ENCODE data around the gene SLC25A1. TPM values are rescaled to one million over a fixed set of nuclear protein-coding genes. Genes with fewer than 3 reads are reported as not detected.

Gene SLC25A1
- total RNA-seq, 1 donor: 63.7 TPM

DNA sequence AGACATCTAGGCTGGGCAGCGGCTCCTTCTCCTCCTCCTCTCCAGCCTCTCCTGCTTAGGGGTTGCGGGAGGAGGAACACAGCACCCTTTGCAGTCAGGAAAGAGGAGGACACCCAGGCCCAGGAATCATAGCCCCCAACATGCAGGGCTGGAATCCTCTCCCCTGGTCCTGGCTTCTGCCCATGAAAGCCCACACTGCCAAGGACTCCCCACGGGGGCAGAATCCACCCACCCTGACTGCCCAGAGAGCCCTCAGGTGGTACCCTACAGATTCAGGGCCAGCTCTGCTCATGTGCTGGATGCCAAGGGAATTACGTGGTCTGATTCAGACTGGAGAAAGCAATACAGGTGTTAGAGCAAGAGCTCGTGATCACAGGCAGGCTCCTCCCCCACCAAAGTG lies 38.6 kb downstream of the SLC25A1 start:
- H3K4me2 ChIP-seq (ENCODE audit: insufficient read depth, low read length): no peak overlapping the region
- no peak overlapping the region for H3K4me3 ChIP-seq (ENCODE audit: insufficient read depth, low read length)
- no peak for DNase-seq (ENCODE audit: insufficient read length, low spot score, missing footprints)
- peaks cover 6% of the 10 kb centered on the region for H4K20me1 ChIP-seq (ENCODE audit: insufficient read depth, low read length)
- no peaks in the 10 kb centered on the region for H3K9me3 ChIP-seq (ENCODE audit: low read depth, low read length)
- no peak overlapping the region for H2AFZ ChIP-seq (ENCODE audit: low read length)
- TF ChIP-seq, protein P1, sequence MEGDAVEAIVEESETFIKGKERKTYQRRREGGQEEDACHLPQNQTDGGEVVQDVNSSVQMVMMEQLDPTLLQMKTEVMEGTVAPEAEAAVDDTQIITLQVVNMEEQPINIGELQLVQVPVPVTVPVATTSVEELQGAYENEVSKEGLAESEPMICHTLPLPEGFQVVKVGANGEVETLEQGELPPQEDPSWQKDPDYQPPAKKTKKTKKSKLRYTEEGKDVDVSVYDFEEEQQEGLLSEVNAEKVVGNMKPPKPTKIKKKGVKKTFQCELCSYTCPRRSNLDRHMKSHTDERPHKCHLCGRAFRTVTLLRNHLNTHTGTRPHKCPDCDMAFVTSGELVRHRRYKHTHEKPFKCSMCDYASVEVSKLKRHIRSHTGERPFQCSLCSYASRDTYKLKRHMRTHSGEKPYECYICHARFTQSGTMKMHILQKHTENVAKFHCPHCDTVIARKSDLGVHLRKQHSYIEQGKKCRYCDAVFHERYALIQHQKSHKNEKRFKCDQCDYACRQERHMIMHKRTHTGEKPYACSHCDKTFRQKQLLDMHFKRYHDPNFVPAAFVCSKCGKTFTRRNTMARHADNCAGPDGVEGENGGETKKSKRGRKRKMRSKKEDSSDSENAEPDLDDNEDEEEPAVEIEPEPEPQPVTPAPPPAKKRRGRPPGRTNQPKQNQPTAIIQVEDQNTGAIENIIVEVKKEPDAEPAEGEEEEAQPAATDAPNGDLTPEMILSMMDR (IDR thresholded peaks at IDR 0.05; ENCODE audit: extremely low read depth, low read depth, low read length): no peak
- peaks cover 5% of the 10 kb centered on the region for H3K4me1 ChIP-seq (ENCODE audit: insufficient read depth, low read length)
- peaks cover 63% of the 10 kb centered on the region for H3K36me3 ChIP-seq (ENCODE audit: insufficient read depth, low read length)
- H3K79me2 ChIP-seq (ENCODE audit: insufficient read depth, low read length): peaks cover 23% of the 10 kb centered on the region
- H3K27ac ChIP-seq (ENCODE audit: low read depth, low read length): no peak overlapping the region
- no peaks in the 10 kb centered on the region for H3K27me3 ChIP-seq (ENCODE audit: insufficient read depth, low read length)

DNA sequence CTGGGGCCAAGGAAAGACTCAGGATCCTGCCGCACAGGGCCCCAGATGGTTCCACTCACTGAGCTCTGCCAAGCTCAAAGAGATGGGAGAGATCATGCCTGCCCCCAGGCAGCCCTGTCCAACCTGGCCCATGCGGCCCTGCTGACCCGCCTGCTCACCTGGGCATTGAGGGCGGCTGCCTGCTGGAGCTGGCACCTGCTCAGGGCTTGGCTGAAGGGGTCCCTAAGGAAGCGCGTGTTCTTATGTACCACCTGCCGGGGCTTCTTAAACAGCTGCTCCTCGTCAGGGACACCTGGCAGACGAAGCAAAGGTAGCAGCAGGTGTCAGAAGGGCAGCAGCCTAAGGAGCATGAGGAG lies 39.6 kb downstream of the SLC25A1 start:
- TF ChIP-seq, protein P1 (IDR thresholded peaks at IDR 0.05; ENCODE audit: extremely low read depth, low read depth, low read length): no peak
- peak; percentile 83 for DNase-seq (ENCODE audit: insufficient read length, low spot score, missing footprints)
- Histone ChIP-seq H3K9me3 (ENCODE audit: low read depth, low read length) (no peaks in the 10 kb centered on the region), H3K79me2 (ENCODE audit: insufficient read depth, low read length) (peaks cover 18% of the 10 kb centered on the region), H3K27me3 (ENCODE audit: insufficient read depth, low read length) (no peaks in the 10 kb centered on the region), H3K4me2 (ENCODE audit: insufficient read depth, low read length) (no peak overlapping the region), H4K20me1 (ENCODE audit: insufficient read depth, low read length) (peaks cover 6% of the 10 kb centered on the region), H2AFZ (ENCODE audit: low read length) (no peak overlapping the region), H3K36me3 (ENCODE audit: insufficient read depth, low read length) (peaks cover 70% of the 10 kb centered on the region), H3K4me3 (ENCODE audit: insufficient read depth, low read length) (no peak overlapping the region), H3K27ac (ENCODE audit: low read depth, low read length) (no peak overlapping the region), H3K4me1 (ENCODE audit: insufficient read depth, low read length) (peaks cover 5% of the 10 kb centered on the region)

DNA sequence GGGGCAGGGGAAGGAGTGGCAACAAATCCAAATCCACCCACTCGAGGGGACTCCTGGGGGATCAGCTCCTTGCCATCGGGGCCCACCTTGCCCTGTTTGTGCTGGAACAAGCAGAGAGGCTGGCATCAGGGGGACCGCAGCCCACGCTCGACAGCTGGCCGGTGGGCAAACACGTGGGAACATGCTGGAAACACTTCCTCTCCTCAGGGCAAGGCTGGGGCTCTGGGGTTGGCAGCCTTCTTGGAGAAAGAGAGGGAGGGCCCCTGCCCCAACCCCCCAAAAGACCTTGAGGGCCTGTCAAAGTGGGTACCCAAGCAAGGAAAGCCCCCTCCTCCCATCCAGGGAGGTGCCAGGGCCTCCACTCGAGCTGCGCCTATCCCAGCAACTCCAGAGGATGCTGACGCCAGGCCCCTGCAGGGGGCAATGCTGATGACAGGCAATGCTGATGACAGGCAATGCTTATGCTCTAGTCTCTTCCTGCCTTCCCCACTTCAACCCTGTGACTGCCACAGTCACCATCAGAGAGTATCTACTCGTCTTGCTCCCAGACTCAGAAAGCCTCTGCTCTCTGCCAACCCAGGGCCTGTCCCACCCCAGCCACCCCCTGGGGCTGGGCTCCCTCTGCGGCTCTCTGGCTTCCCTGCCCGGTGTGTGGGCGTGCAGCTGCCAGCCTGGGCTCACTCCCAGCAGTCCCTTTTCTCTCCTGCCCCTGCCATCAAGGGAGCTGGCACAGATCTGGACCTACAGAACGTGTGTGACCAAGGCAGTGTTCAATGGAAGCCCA lies 40.1 kb downstream of the SLC25A1 start:
- H3K36me3 ChIP-seq (ENCODE audit: insufficient read depth, low read length): peaks cover 71% of the 10 kb centered on the region
- DNase-seq (ENCODE audit: insufficient read length, low spot score, missing footprints): peak; percentile 58
- H3K27me3 ChIP-seq (ENCODE audit: insufficient read depth, low read length): no peaks in the 10 kb centered on the region
- peaks cover 12% of the 10 kb centered on the region for H3K79me2 ChIP-seq (ENCODE audit: insufficient read depth, low read length)
- H3K27ac ChIP-seq (ENCODE audit: low read depth, low read length): no peak overlapping the region
- H3K4me3 ChIP-seq (ENCODE audit: insufficient read depth, low read length): no peak overlapping the region
- no peak overlapping the region for H2AFZ ChIP-seq (ENCODE audit: low read length)
- H3K4me2 ChIP-seq (ENCODE audit: insufficient read depth, low read length): no peak overlapping the region
- H4K20me1 ChIP-seq (ENCODE audit: insufficient read depth, low read length): peaks cover 2% of the 10 kb centered on the region
- no peaks in the 10 kb centered on the region for H3K4me1 ChIP-seq (ENCODE audit: insufficient read depth, low read length)
- H3K9me3 ChIP-seq (ENCODE audit: low read depth, low read length): no peaks in the 10 kb centered on the region
- TF ChIP-seq, protein P1 (IDR thresholded peaks at IDR 0.05; ENCODE audit: extremely low read depth, low read depth, low read length): no peak

DNA sequence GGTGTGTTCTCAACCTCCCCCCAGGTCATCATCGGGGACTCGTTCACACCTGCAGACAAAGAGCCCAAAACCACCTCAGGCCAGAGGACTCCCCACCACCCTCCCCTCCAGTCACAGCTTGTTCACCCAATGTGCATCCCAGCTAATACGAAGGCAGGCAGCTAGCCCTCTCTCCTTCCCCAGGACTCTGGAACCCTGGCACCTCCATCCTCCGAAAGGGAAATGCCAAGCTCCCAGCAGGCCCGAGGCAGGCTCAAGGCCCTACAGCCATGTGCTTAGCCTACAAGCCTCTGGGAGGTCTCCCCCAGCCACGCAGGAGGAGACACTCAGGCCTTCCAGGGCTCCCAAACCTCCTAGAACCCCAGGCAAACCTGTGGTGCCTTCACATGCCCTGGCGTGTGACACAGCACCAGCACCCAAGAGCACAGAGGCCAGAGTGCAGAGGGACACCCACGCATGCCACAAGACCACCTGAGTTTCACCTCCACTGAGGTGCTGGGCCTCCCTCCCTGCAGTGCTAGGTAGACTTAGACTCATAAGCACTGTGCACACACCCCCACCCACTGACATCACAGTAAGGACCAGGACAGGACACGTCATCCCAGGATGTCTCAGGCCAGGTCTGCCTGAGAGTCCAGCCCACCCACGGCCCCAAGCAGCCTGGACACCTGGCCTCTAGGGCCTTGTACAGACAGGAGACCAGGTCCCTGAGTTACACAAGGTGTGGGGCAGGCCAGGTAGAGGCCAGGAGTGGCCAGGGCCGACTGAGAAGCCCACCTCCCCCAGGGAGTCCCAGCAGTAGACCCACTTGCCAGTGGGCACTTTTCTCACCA lies 40.9 kb downstream of the SLC25A1 start:
- no peaks in the 10 kb centered on the region for H3K27me3 ChIP-seq (ENCODE audit: insufficient read depth, low read length)
- H4K20me1 ChIP-seq (ENCODE audit: insufficient read depth, low read length): peaks cover under 1% of the 10 kb centered on the region
- H3K27ac ChIP-seq (ENCODE audit: low read depth, low read length): no peak overlapping the region
- H3K4me3 ChIP-seq (ENCODE audit: insufficient read depth, low read length): no peak overlapping the region
- TF ChIP-seq, protein P1 (IDR thresholded peaks at IDR 0.05; ENCODE audit: extremely low read depth, low read depth, low read length): no peak
- H3K79me2 ChIP-seq (ENCODE audit: insufficient read depth, low read length): peaks cover 6% of the 10 kb centered on the region
- no peak overlapping the region for H3K4me2 ChIP-seq (ENCODE audit: insufficient read depth, low read length)
- no peak overlapping the region for H2AFZ ChIP-seq (ENCODE audit: low read length)
- no peaks in the 10 kb centered on the region for H3K4me1 ChIP-seq (ENCODE audit: insufficient read depth, low read length)
- H3K36me3 ChIP-seq (ENCODE audit: insufficient read depth, low read length): peaks cover 78% of the 10 kb centered on the region
- DNase-seq (ENCODE audit: insufficient read length, low spot score, missing footprints): peak; percentile 70
- no peaks in the 10 kb centered on the region for H3K9me3 ChIP-seq (ENCODE audit: low read depth, low read length)
